ENCODE results near the gene TLR7.

TLR7 gene

DNA sequence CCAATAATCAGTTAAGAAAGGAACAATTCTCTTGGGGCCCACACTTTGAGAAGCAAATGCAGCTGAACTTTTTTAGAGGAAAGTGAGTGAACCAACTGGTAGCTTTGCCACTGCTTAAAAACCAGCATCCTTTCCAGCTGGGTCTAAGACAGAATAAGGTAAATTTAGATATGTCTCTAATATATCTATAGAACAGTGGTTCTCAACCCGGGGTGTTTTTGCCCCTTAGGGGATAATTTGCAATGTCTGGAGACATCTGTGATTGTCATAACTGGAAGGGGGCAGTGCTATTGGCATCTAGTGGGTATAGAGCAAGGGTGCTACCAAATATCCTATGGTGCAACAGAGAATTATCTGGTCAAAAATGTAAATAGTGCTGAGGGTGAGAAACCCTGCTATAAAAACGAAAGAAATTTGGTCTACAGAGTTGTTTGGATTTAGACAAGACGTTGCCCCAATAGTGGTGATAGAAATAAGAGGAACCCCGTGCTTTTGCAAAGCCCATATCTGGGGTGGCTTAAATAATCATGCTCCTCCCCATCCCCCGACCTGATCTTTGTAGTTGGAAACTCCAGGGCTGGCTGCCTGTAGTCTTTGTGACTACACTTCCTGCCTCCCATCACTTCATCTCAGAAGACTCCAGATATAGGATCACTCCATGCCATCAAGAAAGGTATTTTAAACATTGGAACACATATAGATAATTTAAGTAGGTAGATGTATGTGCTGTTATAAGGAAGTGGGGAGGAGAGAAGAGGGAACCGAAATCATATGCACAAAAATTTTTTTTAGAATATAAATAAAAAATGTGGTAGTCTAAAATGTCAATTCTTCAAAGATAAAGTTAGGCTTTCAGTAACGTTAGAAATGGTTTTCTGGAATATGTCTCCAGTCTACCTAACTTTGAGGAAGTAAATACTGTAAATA lies at the start of gene TLR7:
TSS of gene TLR7 (plus strand) at position 622 of the 927 bp plus-strand sequence. CDS start 507 bp downstream, outside the sequence.
- no peak for DNase-seq (ENCODE audit: low spot score)

GRCh38 chrX:12817528-12817927 lies 49.3 kb upstream of the TLR7 start:
- no peak for DNase-seq (ENCODE audit: low spot score)

DNA sequence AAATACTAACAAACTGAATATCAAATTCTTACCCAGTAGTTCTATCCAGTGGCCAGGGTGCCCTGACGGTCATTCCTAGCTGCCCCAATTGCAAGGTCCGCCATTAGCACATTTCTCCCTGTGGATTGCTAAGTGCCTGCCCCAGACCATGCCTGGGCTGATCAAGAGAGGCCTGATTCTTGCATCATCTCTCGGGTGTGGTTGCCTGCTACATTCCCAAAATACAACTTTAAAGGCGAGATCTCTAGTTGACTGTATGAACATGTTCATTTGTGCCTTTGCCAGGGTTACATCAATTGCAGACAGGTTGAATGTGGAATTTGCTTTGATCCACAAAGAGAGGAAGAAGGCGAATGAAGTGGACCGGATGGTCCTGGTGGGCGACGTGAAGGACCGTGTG lies 47.6 kb upstream of the TLR7 start:
- no peak for DNase-seq (ENCODE audit: low spot score)

GRCh38 chrX:12820737-12821136 lies 46.1 kb upstream of the TLR7 start:
- no peak for DNase-seq (ENCODE audit: low spot score)

- DNase-seq (ENCODE audit: low spot score): no peak
Measured at GRCh38 chrX:12824944-12825343, 41.9 kb upstream of the TLR7 start.

GRCh38 chrX:12825801-12826200 lies 41.1 kb upstream of the TLR7 start:
- DNase-seq (ENCODE audit: low spot score): no peak

DNA sequence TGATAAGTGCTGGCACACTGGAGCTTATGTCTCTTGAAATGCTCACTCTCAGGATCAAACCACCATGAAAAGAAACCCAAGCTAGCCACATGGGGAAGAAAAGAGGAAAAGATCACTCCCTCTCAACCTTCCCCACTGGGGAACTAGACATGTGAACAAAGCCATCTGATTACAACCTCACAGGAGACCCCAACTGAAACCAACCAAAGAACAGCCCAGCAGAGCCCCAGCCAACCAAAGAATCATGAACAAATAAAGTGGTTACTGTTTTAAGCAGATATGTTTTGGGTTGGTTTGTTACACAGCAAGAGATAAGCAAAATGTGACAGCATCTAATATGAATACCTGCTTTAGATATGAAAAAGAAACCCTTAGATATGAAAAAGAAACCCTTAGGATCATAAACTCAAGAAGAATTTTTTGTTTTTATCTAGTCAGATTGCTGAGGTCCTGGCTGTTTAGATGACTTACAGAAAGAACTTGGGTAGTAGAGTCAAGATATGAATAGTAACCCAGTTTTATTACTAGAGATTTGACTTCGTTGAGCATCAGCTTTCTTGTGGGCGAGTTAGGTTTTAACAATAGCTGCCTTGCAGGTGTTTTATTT lies 23.7 kb upstream of the TLR7 start:
- no peak for DNase-seq (ENCODE audit: low spot score)

DNA sequence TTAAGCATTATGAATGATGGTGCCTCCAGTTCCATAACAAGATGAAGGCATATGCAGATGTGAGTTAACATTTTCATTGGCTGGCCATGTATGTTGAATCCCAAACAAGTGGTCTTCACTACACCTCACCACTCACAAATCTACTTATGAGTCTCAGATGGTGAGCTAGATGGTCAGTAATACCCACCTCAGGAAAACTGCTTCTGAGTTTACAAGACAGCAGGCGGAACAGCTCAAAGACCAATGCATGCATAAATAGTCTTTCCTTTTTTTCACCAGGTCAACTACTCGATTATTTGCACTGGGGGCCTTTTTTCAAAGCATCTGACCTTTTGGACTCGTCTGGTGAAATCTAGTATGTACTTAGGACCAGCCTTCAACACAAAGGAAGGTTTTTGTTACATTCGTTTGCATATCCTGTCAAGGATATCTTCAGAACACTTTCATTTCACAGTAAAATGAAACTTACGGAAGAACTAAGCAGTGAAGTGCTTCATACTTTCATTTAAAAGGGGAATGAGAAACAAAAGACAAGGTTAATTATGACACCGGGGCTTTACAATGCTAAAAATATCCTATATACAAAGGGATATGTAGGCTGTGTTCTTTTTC lies 23.1 kb upstream of the TLR7 start:
- no peak for DNase-seq (ENCODE audit: low spot score)

- no peak for DNase-seq (ENCODE audit: low spot score)
Measured at GRCh38 chrX:12844319-12844718, 22.6 kb upstream of the TLR7 start.

DNA sequence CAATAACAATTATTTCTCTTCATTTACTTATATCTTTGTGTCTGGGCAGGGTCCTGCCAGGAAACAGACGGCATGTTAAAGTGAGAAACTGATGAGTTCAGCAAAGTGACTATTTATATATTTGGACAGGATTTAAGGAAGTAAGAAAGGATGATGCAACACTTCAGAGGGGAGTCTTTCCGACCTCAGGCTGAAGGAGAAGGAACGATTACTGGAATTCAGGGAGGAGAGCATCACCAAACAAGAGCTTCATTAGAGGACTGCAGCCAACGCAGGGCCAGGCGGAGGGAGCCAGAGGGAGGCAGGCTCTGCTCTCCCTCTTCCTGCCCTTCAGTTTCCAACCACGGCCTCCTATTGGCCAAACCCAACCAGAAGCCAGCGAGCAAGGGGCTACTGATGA lies 1.5 kb upstream of the TLR7 start:
- no peak for DNase-seq (ENCODE audit: low spot score)

DNA sequence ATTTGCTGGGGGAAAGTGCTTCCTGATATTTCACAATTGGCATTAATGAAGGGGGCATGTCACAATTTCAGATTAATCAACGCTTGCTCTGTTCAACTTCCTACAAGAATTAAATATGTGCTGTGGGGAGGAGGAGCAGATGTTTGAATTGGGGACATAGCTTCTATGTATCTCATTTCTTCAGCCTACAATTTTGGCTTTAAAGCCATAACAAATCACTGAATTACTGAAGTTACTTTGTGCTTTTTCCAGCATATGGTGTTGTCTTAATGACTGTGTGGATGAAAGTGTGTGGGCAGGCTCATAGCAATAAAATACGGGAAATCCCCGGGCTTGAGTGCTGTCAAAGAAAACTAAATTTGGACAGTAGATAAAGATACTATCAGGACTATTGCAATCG lies 813 bp downstream of the TLR7 start:
- no peak for DNase-seq (ENCODE audit: low spot score)

DNA sequence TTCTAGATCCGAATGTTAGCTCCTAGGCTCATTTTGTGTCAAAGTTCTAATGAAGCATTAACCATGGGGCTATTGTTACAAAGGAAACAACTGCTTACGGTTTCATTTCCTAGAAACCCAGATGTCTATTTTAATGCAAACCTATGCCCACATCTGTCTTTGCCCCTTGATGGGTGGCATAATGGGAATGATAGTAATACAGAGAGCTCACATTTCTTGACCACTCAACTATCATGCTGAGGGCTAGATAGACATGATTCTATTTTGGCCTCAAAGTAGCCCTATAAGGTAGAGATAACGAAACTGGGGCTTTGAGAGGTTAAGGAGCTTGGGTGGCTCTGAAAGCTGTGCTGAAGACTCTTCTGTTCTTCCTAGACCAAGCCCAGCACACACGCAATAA lies 1.9 kb downstream of the TLR7 start:
- no peak for DNase-seq (ENCODE audit: low spot score)

- DNase-seq (ENCODE audit: low spot score): no peak
Measured at GRCh38 chrX:12871257-12871656, 4.4 kb downstream of the TLR7 start.

GRCh38 chrX:12872741-12873140 lies 5.9 kb downstream of the TLR7 start:
- DNase-seq (ENCODE audit: low spot score): no peak

- no peak for DNase-seq (ENCODE audit: low spot score)
Measured at GRCh38 chrX:12874581-12874980, 7.7 kb downstream of the TLR7 start.

DNA sequence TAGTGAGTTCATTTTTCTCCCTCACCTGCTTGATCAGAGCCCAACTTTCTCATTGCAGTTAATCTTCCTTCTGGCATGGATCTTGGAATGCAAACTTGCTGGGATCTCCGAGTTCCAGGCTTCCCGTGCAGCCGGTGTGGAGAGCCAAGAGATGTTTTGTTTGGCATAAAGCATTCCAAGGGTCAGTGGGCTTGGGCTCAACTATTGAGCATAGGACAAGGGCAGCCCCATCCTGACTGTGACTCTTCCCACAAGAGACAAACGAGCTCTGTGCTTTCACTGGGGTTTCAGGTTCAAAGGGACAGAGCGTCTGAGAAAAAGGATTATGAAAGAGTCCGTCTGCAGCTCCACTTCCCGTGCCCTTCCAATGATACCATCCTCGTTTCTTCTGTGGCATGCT lies 10.5 kb downstream of the TLR7 start:
- no peak for DNase-seq (ENCODE audit: low spot score)

DNA sequence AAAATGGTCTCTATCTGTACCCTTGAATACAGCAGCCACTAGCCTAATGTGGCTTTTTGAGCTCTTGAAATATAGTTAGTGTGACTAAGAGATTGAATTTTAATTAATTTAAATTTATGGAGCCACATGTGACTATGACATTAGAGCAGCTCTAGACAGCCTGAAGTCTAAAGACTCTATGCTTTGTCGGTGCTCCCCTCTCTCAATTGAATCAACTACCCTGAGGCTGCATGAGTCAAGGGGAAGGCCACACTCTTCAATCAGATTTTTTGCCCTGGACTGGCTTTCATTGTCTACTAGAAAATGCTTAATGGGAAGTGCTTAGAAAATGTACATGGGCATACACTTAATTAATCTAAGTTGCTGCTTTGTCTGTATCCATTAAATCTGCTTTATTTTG lies 11.7 kb downstream of the TLR7 start:
- DNase-seq (ENCODE audit: low spot score): no peak

DNA sequence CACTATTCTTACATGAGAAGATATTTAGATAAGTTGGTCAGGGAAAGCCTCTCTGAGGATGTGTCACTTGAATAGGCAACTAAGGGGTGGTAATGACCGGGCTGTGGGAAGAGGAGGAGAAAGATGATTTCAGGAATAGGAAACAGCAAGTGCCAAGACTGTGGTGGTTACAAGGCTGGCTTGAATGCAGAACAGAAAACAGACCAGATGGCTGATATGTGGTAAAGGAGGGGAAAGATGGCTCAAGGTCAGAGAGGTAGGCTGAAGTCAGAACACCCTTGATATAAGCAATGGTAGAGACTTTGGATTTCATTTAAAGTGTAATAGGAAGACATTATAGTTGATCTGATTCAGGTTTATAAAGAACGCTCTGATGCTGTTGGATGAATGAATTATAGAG lies 15.0 kb downstream of the TLR7 start:
- DNase-seq (ENCODE audit: low spot score): no peak

- no peak for DNase-seq (ENCODE audit: low spot score)
Measured at GRCh38 chrX:12885508-12885907, 18.6 kb downstream of the TLR7 start.

- no peak for DNase-seq (ENCODE audit: low spot score)
Measured at GRCh38 chrX:12886545-12886944, 19.7 kb downstream of the TLR7 start.

DNA sequence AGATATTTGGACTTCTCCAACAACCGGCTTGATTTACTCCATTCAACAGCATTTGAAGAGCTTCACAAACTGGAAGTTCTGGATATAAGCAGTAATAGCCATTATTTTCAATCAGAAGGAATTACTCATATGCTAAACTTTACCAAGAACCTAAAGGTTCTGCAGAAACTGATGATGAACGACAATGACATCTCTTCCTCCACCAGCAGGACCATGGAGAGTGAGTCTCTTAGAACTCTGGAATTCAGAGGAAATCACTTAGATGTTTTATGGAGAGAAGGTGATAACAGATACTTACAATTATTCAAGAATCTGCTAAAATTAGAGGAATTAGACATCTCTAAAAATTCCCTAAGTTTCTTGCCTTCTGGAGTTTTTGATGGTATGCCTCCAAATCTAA lies 20.3 kb downstream of the TLR7 start:
- DNase-seq (ENCODE audit: low spot score): no peak

DNA sequence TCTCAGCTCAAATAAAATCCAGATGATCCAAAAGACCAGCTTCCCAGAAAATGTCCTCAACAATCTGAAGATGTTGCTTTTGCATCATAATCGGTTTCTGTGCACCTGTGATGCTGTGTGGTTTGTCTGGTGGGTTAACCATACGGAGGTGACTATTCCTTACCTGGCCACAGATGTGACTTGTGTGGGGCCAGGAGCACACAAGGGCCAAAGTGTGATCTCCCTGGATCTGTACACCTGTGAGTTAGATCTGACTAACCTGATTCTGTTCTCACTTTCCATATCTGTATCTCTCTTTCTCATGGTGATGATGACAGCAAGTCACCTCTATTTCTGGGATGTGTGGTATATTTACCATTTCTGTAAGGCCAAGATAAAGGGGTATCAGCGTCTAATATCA lies 20.9 kb downstream of the TLR7 start:
- DNase-seq (ENCODE audit: low spot score): no peak

DNA sequence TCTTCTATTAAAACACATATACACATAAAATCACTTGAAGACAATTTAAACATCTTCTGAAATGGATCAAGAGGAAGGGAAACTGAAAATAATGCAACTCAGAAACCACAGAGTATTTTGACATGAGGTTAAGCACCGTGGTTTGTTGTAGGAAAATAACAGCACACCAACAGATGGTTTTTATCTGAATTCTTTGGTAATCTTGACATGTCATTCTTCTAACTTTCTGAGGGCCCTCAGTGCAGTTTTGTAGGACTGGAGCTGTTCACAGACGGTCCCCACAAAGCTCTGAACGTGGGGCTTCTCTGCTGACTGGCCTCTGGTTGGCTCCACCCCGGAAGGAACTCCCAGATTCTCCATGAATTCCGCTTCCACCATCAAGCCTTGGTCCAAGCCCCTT lies 23.6 kb downstream of the TLR7 start:
- DNase-seq (ENCODE audit: low spot score): no peak

Measured in AG08395 (cell line).